Measurements from ENCODE around the gene AIG1.

DNA sequence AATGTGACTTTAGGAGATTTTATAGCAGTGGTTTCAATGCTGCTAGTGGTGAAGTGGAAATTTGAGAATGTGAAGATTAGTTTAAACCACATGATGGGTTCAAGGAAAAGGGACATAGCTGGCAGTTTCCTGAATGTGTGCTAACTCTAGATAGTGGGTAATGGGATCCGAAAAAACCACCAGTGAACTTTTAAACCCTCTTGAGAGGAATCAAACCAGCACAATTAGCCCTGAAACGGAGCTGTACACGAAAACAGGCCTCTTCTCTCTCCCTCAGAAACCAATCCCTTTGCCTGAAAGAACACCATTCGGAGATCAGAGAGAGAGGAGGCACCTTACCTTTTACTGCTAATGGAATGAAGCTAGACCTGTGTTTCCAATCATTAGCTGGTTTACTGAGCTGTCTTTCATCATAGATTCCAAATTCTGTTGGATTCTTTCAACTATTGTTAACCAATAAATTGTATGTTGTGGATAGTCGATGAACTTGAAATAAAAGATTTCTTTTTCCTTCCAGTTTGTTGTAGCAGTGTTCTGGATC, 103.9 kb downstream of the AIG1 start:
- TF ChIP-seq, protein P1, sequence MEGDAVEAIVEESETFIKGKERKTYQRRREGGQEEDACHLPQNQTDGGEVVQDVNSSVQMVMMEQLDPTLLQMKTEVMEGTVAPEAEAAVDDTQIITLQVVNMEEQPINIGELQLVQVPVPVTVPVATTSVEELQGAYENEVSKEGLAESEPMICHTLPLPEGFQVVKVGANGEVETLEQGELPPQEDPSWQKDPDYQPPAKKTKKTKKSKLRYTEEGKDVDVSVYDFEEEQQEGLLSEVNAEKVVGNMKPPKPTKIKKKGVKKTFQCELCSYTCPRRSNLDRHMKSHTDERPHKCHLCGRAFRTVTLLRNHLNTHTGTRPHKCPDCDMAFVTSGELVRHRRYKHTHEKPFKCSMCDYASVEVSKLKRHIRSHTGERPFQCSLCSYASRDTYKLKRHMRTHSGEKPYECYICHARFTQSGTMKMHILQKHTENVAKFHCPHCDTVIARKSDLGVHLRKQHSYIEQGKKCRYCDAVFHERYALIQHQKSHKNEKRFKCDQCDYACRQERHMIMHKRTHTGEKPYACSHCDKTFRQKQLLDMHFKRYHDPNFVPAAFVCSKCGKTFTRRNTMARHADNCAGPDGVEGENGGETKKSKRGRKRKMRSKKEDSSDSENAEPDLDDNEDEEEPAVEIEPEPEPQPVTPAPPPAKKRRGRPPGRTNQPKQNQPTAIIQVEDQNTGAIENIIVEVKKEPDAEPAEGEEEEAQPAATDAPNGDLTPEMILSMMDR (IDR thresholded peaks at IDR 0.05; ENCODE audit: poor library complexity, severe bottlenecking), result no peak
- TF ChIP-seq POLR2AphosphoS5 (IDR thresholded peaks at IDR 0.05) (no peak), SMC3 (conservative IDR thresholded peaks at IDR 0.05; ENCODE audit: poor library complexity) (no peak), EP300 (conservative IDR thresholded peaks at IDR 0.05; ENCODE audit: poor library complexity, severe bottlenecking) (no peak), EZH2 (IDR thresholded peaks at IDR 0.05; ENCODE audit: borderline replicate concordance, insufficient read depth, low read length, poor library complexity, severe bottlenecking) (no peak), TAF1 (IDR thresholded peaks at IDR 0.05; ENCODE audit: low read depth) (no peak), MXI1 (conservative IDR thresholded peaks at IDR 0.05; ENCODE audit: poor library complexity, severe bottlenecking) (no peak), RAD21 (conservative IDR thresholded peaks at IDR 0.05) (no peak)
- TF ChIP-seq, protein P2, sequence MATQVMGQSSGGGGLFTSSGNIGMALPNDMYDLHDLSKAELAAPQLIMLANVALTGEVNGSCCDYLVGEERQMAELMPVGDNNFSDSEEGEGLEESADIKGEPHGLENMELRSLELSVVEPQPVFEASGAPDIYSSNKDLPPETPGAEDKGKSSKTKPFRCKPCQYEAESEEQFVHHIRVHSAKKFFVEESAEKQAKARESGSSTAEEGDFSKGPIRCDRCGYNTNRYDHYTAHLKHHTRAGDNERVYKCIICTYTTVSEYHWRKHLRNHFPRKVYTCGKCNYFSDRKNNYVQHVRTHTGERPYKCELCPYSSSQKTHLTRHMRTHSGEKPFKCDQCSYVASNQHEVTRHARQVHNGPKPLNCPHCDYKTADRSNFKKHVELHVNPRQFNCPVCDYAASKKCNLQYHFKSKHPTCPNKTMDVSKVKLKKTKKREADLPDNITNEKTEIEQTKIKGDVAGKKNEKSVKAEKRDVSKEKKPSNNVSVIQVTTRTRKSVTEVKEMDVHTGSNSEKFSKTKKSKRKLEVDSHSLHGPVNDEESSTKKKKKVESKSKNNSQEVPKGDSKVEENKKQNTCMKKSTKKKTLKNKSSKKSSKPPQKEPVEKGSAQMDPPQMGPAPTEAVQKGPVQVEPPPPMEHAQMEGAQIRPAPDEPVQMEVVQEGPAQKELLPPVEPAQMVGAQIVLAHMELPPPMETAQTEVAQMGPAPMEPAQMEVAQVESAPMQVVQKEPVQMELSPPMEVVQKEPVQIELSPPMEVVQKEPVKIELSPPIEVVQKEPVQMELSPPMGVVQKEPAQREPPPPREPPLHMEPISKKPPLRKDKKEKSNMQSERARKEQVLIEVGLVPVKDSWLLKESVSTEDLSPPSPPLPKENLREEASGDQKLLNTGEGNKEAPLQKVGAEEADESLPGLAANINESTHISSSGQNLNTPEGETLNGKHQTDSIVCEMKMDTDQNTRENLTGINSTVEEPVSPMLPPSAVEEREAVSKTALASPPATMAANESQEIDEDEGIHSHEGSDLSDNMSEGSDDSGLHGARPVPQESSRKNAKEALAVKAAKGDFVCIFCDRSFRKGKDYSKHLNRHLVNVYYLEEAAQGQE (IDR thresholded peaks at IDR 0.05; ENCODE audit: borderline replicate concordance), result no peak
